Loucy (cell line): ENCODE results near the gene BUB1B.

ENCODE experiments used
- H2AFZ ChIP-seq: fragments of 200-600 bp; sonication (generic); 2 replicates; pipeline ENCODE4 v1.6.0; 2016; ENCODE audit warnings: antibody characterized with exemption, mild to moderate bottlenecking, low read length, moderate library complexity
- H3F3A ChIP-seq: fragments of 200-600 bp; 2 replicates; pipeline ENCODE4 v1.6.0; 2016; ENCODE audit warnings: antibody characterized with exemption, low read depth, mild to moderate bottlenecking
- H3K27me3 ChIP-seq: fragments of 200-600 bp; sonication (generic); 2 replicates; pipeline ENCODE4 v1.6.1; 2014; ENCODE audit warnings: low read length, mild to moderate bottlenecking; ENCODE audit not compliant: insufficient read depth, poor library complexity, severe bottlenecking
- H3K36me3 ChIP-seq: fragments of 200-600 bp; sonication (generic); 2 replicates; pipeline ENCODE4 v1.6.1; 2016; ENCODE audit warnings: low read length; ENCODE audit not compliant: insufficient read depth
- H3K4me1 ChIP-seq: fragments of 200-600 bp; sonication (generic); 2 replicates; pipeline ENCODE4 v1.5.1; 2014; ENCODE audit warnings: low read length, mild to moderate bottlenecking; ENCODE audit not compliant: insufficient read depth, poor library complexity, severe bottlenecking
- H3K4me2 ChIP-seq: fragments of 200-600 bp; sonication (generic); 2 replicates; pipeline ENCODE4 v1.6.0; 2014; ENCODE audit warnings: antibody characterized with exemption, low read length, low read depth, mild to moderate bottlenecking; ENCODE audit not compliant: poor library complexity, severe bottlenecking
- H3K4me3 ChIP-seq: fragments of 200-600 bp; sonication (generic); 2 replicates; pipeline ENCODE4 v1.5.1; 2014; ENCODE audit warnings: low read length, mild to moderate bottlenecking, mixed read lengths; ENCODE audit not compliant: poor library complexity, severe bottlenecking
- H3K79me2 ChIP-seq: fragments of 200-600 bp; sonication (generic); 2 replicates; pipeline ENCODE4 v1.6.1; 2014; ENCODE audit warnings: low read length; ENCODE audit not compliant: insufficient read depth
- H3K9ac ChIP-seq: fragments of 200-600 bp; sonication (generic); 2 replicates; pipeline ENCODE4 v1.6.0; 2014; ENCODE audit warnings: mild to moderate bottlenecking, low read depth, low read length, moderate library complexity; ENCODE audit not compliant: poor library complexity, severe bottlenecking
- H3K9me2 ChIP-seq: fragments of 200-600 bp; sonication (generic); replicated peaks from 2 replicates; pipeline ENCODE4 v1.6.1; 2016; ENCODE audit warnings: low read depth, low read length, mixed read lengths
- H3K9me3 ChIP-seq: fragments of 200-600 bp; sonication (generic); 2 replicates; pipeline ENCODE4 v1.6.1; 2014; ENCODE audit warnings: mild to moderate bottlenecking, antibody characterized with exemption, low read length, low read depth; ENCODE audit not compliant: insufficient read depth
- H4K20me1 ChIP-seq: fragments of 200-600 bp; sonication (generic); 2 replicates; pipeline ENCODE4 v1.6.0; 2014; ENCODE audit warnings: antibody characterized with exemption, low read length, mild to moderate bottlenecking; ENCODE audit not compliant: insufficient read depth, poor library complexity, severe bottlenecking
- EZH2phosphoT487 ChIP-seq: fragments of 200-600 bp; IDR thresholded peaks from 2 replicates; pipeline ENCODE4 v1.6.1; 2018; ENCODE audit warnings: antibody characterized with exemption, mild to moderate bottlenecking, moderate library complexity, borderline replicate concordance
- TF ChIP-seq, protein P1 (sequence below): fragments of 200-600 bp; sonication (generic); conservative IDR thresholded peaks from 2 replicates; pipeline ENCODE4 v1.5.1; 2014; ENCODE audit warnings: mild to moderate bottlenecking, antibody characterized with exemption, low read length

Gene BUB1B, protein sequence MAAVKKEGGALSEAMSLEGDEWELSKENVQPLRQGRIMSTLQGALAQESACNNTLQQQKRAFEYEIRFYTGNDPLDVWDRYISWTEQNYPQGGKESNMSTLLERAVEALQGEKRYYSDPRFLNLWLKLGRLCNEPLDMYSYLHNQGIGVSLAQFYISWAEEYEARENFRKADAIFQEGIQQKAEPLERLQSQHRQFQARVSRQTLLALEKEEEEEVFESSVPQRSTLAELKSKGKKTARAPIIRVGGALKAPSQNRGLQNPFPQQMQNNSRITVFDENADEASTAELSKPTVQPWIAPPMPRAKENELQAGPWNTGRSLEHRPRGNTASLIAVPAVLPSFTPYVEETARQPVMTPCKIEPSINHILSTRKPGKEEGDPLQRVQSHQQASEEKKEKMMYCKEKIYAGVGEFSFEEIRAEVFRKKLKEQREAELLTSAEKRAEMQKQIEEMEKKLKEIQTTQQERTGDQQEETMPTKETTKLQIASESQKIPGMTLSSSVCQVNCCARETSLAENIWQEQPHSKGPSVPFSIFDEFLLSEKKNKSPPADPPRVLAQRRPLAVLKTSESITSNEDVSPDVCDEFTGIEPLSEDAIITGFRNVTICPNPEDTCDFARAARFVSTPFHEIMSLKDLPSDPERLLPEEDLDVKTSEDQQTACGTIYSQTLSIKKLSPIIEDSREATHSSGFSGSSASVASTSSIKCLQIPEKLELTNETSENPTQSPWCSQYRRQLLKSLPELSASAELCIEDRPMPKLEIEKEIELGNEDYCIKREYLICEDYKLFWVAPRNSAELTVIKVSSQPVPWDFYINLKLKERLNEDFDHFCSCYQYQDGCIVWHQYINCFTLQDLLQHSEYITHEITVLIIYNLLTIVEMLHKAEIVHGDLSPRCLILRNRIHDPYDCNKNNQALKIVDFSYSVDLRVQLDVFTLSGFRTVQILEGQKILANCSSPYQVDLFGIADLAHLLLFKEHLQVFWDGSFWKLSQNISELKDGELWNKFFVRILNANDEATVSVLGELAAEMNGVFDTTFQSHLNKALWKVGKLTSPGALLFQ

DNA sequence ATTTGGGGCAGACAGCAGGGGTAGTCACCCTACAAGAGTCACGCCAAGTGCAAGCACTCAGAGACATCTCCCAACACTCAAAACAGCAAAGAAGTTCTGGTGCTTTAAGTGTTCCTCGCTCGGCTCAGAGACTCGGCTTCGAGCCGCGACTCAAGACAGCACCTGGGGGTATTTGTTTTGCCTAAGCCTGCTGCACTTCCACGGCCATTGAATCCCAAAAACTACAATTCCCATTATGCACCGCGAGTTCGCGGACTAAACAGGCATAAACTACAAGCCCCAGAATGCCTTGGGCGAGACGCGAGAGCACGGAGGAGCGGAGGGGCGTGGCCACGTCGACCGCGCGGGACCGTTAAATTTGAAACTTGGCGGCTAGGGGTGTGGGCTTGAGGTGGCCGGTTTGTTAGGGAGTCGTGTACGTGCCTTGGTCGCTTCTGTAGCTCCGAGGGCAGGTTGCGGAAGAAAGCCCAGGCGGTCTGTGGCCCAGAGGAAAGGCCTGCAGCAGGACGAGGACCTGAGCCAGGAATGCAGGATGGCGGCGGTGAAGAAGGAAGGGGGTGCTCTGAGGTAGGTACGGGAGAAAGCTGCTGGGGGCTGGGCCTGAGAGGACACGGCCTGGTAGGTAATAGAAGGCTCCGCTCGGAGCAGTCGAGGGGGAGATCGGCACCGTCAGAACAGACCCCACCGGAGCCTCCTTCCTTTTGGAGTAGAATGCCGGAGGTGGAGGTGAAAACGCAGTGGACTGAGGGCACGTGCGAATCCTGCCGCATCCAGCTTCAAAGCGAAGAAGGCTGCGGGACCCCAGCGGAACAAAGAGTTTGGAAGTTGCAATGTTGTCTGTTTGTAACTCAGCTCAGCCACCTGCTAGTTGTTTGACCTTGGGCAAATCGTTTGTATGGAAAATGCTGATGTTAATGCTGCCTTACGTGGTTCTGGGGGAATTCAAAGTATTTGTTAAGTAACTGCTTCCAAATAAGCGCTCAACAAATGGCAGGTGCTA is at the start of gene BUB1B:
TSS of gene BUB1B (plus strand) at position 381 of the 1,000 bp plus-strand sequence. CDS start at position 533, 152 bp downstream.
- Histone ChIP-seq H3K4me2 (peak within 1 kb of the TSS; percentile 97), H4K20me1 (peaks cover 28% of the 10 kb centered on the region), H3K9me2 (no peaks in the 10 kb centered on the region), H3K27me3 (no peaks in the 10 kb centered on the region), H3K9me3 (no peaks in the 10 kb centered on the region), H3K9ac (peak within 1 kb of the TSS; percentile 95), H3K4me3 (peak within 1 kb of the TSS; percentile 95), H3K79me2 (peaks cover 51% of the 10 kb centered on the region), H3K36me3 (peaks cover 13% of the 10 kb centered on the region), H3F3A (no peaks in the 10 kb centered on the region), H3K4me1 (peaks cover 34% of the 10 kb centered on the region), H2AFZ (peak within 1 kb of the TSS; percentile 97)
- TF ChIP-seq, protein P1, sequence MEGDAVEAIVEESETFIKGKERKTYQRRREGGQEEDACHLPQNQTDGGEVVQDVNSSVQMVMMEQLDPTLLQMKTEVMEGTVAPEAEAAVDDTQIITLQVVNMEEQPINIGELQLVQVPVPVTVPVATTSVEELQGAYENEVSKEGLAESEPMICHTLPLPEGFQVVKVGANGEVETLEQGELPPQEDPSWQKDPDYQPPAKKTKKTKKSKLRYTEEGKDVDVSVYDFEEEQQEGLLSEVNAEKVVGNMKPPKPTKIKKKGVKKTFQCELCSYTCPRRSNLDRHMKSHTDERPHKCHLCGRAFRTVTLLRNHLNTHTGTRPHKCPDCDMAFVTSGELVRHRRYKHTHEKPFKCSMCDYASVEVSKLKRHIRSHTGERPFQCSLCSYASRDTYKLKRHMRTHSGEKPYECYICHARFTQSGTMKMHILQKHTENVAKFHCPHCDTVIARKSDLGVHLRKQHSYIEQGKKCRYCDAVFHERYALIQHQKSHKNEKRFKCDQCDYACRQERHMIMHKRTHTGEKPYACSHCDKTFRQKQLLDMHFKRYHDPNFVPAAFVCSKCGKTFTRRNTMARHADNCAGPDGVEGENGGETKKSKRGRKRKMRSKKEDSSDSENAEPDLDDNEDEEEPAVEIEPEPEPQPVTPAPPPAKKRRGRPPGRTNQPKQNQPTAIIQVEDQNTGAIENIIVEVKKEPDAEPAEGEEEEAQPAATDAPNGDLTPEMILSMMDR, result no peak
- TF ChIP-seq EZH2phosphoT487, result no peak

- H3F3A ChIP-seq, result 0 out of 2 replicates have a peak, but pooled peaks cover 3% of the 10 kb centered on the region
- TF ChIP-seq EZH2phosphoT487, result no peak
- TF ChIP-seq, protein P1, result no peak
- no peaks in the 10 kb centered on the region for H3K36me3 ChIP-seq
- no peak overlapping the region for H3K4me2 ChIP-seq
- H3K9me3 ChIP-seq, result no peaks in the 10 kb centered on the region
- no peaks in the 10 kb centered on the region; the same call in 1 of the 2 replicates for H3K79me2 ChIP-seq
- no peak overlapping the region for H3K9ac ChIP-seq
- no peak overlapping the region for H3K4me3 ChIP-seq
- H3K9me2 ChIP-seq, result no peaks in the 10 kb centered on the region
- no peak overlapping the region for H2AFZ ChIP-seq
- H3K27me3 ChIP-seq, result no peaks in the 10 kb centered on the region
- H4K20me1 ChIP-seq, result no peaks in the 10 kb centered on the region
- peaks cover 41% of the 10 kb centered on the region for H3K4me1 ChIP-seq
Measured at GRCh38 chr15:40111888-40112287, 49.0 kb upstream of the BUB1B start.
